HuH-7.5 (cell line): Measurements from ENCODE around the gene KCNIP4.

ENCODE experiments used
- DNase-seq: peaks from one replicate; pipeline ENCODE4 v3.0.0; 2011; ENCODE audit warnings: low spot score

KCNIP4 gene

DNA sequence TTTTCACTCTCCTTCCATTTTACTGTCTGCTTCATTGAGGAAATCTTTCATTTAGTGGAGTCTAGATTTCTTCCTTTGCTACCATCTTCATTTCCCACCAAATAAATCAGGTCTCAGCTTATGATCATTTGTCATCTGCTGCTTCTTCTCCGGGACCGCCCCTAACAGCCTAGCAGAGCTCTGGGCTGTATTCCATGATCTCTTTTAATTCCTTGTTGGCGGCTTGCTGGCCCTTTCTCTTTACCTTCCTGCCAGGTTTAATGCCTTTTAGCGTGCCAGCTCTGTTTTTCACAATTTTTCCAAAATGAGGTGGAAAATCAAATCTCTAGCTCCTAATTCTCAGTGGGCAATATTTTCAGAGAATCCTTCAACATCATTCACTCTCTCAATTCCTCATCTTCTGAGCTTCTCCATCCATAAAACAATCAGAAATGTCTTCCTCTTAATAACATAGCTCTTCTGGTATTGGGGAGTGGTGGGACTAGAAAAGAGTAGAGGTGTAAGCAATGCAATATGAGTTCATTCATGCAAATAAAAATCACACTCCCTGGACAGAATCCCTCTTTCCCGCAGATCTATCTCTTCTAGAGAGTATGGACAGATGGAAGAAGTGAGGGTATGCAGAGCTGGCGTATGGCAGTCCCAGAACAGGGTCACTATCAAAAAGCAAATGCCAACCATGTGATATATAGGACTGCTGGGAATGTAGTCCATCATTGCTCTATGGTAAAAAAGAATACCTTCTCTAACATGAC, 491.3 kb downstream of the KCNIP4 start:
- DNase-seq, result no peak

DNA sequence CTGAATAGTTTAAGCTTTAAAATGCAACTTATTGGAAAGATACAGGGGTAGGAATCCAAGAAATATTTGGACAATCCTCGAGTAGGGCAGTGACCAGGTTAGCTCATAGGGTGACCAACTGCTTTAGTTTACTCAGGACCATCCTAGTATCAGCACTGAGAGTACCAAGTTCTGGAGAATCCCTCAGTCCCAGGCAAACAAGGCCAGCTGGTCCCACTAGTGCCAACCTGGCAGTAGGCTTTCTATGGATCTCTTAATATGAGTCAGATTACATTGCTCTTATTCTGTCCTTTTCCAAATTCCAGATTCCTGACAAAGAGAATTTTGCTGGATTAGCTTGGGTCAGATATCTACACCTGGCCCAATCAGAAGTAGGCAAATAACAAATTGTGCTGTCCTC, 493.7 kb downstream of the KCNIP4 start:
- DNase-seq, result no peak

DNA sequence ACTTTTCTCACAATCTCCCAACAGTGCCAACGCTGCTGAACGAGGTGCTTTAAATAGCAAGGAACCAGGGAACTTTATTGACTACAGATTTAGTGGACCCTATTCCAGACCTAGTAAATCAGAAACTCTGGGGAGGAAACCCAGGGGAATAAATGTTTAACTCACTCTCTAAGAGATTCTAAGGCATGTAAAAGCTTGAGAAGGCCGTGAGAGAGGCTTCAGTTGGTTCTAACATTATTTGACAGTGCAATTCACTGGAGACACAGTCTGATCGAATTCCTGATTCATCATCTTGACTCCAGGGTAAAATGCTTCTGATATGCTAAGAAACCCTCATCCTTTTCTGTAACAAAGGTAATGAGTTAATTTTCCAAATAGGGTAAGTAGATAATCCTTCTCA, 494.4 kb downstream of the KCNIP4 start:
- no peak for DNase-seq

DNA sequence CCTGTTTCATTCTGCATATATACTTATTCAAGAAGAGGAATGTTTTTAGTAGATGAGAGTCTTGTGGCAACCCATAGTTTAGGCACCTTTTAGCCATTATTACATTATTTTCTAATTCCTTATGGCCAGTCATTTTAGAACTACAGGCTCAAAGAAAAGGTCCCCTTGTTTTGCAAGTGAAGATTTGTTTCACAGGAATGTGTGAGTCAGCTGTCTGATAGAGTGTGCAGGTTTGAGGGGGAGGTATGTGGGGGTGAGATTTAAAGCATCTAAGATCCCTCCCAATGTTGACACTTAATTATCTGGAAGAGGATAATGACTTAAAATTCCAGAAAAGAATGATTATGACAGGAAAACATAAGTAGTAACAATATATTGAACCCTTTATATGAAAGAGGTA, 495.6 kb downstream of the KCNIP4 start:
- DNase-seq, result no peak

DNA sequence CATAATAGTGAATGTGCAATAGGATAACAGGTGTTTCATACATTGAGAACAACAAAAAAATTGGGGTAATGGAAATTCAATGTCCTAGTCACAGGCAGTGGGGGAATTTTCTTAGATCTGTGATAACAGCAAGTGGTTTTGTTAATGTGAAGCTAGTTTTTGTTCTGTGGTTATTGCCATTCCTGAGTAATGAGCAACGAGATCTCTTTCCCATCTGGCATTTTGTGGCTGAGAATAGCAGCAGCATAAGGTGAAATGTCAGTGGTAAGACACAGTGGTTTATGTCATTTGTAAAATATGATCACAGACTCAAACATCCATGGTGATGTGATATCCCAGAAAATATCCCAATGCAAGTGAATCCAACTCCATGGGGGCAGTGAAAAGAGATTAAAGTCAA, 497.5 kb downstream of the KCNIP4 start:
- DNase-seq, result no peak

DNA sequence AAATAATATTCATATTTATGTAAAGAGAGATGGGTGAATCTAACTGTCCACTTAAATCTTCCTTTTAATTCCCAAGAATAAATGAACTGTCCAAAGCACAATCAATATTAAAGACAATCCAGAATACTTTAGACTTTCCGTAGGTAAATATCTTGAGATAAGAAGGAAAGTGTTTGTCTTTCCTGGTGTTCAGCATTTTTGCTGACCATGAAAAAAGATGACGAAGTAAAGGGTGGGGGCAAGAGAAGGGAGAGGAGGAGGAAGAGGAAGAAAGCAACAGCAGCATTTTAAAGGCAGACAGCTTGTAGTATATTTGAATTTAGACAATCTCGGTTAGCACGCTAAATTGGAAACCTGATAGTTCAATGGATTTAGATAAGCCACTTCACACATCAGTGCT, 498.2 kb downstream of the KCNIP4 start:
- DNase-seq, result no peak

DNA sequence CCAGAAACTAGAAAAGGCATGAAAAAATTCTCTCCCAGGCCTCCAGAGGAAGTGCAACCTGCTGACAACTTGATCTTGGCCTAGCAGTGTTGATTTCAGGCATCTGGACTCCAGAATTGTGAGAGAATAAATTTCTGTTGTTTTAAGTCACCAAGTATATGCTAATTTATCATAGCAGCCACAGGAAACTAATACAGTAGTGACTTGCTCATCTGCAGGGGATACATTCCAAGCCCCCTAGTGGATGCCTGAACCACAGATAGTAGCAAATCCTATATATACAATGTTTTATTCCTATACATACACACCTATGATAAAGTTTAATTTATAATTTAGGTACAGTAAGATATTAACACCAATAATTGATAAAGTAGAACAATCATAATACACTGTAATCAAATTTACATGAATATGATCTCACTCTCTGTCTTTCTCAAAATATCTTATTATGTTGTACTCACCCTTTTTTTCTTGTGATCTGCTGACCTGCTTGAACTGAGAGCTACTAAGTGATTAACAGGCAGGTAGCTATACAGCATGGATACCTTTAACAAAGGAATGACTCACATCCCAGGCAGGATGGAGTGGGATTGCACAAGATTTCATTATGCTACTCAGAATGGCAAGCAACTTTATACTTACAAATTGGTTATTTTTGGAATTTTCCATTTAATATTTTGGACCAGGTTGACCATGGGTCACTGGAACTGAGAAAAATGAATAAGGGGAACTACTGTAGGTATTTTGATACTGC, 501.1 kb downstream of the KCNIP4 start:
- DNase-seq, result no peak

DNA sequence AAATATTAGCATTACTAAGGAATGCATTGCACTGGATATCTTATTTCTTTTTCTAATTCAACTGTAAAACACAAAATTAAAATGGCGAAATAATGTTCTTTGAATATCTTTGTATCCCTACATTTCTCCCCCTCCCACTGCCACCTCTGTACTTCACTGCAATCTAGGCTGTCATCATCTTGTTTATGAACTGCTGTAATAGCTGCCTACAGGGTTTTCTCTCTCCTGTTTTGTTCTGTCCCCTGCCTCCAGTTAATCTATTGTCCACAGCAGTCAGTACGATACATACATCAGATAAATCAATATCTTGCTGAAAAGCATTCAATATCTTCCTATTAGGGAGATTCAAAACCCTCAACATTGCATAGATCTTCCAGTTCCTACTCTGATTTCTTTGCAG, 528.4 kb downstream of the KCNIP4 start:
- DNase-seq, result no peak

DNA sequence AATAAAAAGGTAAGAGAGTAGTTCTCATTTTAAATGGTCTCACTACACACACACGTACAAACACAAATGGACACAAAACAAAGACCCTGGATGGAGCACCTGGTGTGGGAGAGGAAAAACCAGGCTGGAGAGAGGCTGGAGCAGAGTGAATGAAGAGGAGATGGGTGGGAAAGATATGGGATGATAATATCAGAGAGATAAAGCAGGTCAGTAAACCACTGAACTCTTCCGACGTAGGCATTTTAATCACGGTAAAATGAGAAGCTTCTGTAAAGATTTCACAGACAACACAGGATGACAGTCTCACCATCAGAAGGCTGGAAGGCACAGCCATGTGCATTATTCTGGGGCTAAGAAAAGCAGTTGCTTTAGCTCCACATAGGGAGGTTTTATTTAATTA, 532.8 kb downstream of the KCNIP4 start:
- no peak for DNase-seq

DNA sequence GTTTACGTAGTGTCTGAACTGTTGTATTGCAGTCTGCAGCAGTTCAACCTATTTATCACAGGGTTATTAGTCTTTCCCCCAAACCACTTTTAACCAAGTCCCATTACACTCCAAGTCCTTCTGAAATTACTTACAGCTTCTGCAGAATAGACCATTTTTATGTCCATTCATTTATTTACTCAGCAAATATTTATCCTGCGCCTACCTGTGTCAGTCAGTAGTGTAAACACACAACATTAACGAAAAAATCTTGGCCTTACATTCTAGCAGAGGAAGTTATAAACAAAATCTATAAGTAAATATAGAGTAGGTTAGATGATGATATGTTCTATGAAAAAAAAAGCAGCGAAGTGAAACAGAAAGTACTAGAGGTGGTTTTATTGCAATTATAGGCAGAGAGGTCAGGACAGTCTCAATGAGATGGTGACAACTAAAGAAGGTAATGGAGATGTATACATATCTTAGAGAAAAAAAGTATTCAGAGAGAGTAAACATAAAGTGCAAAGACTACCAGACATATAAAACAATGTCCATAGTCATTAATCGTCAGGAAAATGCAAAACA, 534.7 kb downstream of the KCNIP4 start:
- DNase-seq, result no peak

DNA sequence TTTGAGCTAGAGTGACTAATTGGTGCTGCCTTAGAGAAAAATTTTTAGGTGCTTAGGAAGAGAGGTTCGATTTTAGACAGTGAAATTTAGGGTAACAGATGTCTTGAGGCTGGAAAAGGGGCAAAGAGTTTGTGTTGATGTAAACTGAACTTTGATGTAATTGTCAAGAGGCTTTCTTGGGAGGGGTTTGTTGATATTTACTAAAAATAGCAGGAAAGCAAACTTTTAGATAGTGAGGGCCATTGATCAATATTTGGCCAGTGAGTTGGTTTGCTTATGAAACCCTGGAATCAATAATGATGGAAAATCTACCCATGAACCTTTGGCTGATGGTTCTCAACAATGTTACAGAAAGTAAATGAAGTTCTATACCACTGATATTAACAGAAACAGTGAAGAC, 537.5 kb downstream of the KCNIP4 start:
- no peak for DNase-seq

DNA sequence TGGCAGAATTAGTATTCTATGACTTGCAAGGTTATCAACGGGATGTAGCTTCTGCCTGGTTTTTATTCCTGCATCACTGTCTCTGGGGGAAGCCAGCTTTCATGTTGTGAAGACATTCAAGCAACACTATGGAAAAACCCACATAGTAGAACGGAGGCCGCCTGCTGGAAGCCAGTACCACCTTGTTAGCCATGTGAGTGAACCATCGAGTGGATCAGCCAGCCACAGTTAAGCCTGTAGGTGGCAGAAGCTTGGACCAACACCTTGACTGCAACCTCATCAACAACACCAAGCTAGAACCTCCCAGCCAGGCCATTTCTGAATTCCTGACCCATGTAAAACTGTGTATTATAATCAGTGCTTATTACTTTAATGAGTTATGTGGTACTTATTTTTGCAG, 538.2 kb downstream of the KCNIP4 start:
- DNase-seq, result no peak

DNA sequence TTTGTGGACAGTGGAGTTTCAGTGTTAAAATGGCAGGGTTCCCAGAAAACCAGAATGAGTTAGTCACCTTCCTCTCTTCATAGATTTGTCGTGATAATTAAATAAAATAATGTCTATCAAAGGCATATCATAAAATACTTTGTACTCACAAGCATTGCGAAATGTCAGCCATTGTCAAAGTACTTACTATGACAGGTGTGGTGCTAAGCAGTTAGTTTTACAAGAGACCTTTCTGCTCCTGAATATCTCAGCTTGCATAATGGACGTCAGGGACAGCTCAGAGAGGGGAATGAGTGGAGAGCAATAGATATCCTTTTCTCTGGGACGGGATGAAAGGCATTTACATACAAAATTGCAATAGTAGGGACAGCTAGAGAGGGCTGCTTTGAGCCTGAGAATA, 560.9 kb downstream of the KCNIP4 start:
- no peak for DNase-seq

DNA sequence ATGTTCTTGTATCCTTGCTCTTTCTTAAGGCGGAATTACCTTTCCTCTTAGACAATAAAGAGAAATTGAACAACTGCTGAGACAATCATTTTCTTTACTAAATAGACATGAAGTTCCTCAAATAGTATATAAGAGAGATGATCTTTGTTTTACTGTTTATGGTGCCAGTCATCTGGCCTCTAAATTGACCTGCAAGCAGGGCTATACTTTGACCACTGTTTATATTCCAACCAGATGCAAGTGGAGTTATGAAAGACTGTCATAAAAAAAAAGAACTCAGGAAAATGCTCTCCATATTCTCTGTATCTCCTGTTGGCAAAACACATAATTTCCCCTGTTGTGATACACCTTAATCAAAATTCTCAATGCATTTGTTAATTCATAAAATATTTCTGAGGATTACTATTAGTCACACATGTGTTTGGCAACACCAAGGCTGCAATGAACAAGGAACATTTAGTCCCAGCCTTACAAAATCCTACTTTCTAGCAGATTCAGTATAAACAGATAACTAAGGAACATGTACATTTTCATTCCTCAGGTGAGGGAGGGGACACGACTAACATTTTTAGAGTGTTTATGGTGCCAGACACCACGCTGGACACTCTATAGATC, 562.3 kb downstream of the KCNIP4 start:
- no peak for DNase-seq

DNA sequence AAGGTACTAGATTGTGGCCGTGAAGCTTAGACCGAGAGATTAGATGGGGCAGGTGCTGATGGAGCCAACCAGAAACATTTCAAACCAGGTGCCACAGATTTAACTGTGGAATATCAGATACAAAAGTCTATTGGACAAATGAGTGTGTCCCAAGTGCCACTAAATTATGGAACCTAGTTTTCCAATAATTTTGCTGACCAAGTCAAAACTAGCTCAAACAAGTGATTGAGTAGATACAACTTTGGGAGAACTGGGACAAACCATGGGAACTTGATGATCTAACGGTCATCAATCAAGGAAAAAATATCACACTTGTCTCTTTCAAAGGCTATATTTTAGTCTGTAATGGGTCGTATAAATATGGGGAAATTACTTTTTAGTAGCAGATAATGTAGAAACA, 562.9 kb downstream of the KCNIP4 start:
- no peak for DNase-seq

DNA sequence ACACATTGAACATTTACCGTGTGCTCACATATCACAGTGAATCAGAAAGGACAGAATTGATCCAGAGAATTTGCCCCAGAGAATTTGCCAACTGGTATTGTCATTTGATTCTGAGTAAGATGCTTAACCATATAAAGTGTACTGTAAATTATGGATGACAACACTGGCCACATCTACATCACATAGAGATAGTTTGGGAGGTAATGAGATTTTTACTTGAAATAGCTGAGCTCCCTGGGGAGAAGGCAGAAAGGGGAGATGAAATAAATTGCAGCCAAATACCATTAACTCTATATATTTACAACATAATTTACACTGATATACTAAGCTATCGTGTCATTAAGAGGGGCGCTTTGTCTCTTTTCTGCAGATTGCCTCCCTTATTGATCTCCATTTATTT, 564.0 kb downstream of the KCNIP4 start:
- DNase-seq, result no peak

DNA sequence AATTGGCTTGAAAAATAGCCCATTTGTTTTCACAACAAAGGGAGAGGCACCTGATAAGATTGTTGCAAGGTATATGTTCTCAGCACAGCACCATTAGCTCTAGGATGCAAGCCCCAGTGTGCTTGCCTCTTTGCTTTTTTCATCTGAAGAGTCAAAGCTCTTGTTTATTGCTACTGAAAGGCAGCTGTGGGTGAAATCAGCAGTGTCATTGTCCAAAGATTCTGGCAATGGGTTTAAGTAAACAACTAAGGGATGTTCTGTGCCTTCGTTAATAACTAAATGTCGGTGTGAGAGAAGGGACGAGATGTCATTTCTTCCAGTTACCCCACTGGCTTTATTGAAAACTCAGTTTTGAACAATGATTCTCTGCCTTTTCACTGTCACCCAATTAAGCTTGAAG, 567.7 kb downstream of the KCNIP4 start:
- no peak for DNase-seq

DNA sequence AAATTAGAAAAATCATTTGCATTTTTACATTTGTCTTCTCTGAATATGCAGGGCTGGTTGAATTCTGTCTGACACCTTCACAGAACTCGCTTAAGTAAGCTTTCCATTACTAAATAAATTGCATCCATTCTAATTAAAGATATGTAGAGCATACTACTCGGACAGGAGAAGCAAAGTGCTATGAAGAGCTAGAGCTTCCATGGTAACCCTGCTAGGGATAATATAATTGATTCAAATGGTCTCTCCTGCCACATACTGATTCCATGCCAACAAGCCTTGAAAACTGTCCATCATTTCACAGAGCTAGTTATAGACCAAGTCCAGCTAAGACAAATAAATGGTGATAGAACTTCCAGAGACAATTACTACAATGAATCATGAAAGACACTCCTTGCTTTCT, 571.5 kb downstream of the KCNIP4 start:
- no peak for DNase-seq

DNA sequence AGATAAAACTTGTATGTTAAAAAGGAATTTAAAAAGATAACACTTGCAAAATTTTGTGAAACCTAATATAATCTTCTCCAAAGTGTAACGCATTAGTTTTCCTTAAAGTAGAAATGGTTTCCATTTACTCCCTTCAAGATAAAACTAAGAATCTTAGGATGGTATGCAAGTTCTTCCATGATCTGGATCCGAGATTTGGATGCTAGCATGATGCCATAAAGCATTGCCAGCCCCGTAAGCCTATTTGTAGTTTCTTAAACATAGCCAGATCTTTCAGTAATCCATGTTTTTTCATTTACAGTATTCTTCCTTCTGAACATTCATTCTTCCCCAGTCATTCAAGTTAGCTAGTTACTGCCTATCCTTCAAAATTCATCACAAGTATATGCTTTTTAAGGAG, 572.4 kb downstream of the KCNIP4 start:
- no peak for DNase-seq

DNA sequence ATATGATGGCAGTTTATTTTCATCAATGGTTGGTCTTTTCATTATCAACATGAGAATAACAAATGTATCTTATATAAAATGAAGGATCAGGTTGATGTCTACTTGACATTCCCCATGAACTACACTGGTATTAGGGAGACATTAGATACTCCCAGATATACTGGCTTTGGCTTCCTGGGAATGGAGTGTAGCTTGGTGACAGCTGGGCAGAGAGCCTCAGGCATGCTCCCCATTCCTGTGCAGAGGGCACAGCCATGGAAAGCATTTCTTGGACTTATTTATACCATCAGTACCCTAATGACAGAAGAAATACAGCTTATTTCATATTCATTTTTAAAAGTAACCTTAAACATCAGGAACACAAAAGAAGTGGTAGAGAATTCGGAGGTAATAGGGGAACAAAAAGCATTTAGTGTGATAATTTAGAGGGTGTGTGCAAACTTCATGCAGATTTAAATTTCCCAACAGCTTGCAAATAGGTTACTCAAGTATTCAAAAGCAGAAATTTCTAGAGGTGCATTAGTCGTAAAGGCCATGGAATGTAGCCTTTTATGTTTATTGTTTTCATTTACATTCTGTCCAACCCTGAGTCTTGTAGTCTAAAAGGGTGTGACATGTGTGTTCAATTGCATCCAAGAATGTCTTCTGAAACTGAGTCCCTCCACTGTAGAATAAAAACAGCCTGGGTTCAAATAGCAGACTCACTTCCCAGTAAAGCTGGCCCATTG, 573.8 kb downstream of the KCNIP4 start:
- no peak for DNase-seq

DNA sequence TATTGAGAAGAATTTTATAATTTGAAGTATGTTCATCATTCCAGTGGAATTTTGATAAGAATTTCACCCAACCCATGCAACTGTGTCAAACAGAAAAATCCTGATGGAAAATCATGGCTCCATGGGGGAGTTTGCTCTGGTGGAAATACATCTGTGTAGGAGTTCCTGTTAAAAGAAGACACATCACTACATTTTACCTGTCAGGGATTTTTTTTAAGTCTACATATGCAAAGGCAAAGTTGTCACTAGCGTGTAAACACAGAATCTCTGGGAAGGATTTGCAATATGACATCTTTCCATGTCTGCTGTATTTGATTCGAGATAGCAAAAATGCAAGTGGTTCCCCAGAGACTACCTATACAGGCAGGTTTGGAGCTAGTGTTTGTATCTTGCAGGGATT, 581.0 kb downstream of the KCNIP4 start:
- no peak for DNase-seq

DNA sequence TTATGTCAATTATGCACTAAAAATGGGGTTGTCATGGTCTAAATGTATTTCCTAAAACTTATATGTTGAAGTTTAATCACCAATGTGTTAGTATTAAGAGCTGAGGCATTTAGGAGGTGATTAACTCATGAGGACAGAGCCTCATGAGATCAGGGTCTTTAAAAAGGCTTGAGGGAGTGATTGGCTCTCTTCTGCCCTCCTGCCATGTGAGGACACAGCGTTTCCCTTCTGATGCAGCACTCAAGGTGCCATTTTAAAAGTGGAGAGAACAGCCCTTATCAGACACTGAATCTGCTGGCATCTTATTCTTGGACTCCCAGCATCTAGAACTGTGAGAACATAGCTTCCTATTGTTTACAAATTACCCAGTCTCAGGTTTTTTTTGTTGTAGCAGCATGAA, 581.7 kb downstream of the KCNIP4 start:
- DNase-seq, result no peak
